GM19452 (cell line): ENCODE results near the gene SSH2.

Experiments
- ATAC-seq: cut with Tn5 transposase; IDR thresholded peaks from one replicate; pipeline ENCODE4 v1.9.1; 2021; ENCODE audit not compliant: unreplicated experiment

Gene SSH2

DNA sequence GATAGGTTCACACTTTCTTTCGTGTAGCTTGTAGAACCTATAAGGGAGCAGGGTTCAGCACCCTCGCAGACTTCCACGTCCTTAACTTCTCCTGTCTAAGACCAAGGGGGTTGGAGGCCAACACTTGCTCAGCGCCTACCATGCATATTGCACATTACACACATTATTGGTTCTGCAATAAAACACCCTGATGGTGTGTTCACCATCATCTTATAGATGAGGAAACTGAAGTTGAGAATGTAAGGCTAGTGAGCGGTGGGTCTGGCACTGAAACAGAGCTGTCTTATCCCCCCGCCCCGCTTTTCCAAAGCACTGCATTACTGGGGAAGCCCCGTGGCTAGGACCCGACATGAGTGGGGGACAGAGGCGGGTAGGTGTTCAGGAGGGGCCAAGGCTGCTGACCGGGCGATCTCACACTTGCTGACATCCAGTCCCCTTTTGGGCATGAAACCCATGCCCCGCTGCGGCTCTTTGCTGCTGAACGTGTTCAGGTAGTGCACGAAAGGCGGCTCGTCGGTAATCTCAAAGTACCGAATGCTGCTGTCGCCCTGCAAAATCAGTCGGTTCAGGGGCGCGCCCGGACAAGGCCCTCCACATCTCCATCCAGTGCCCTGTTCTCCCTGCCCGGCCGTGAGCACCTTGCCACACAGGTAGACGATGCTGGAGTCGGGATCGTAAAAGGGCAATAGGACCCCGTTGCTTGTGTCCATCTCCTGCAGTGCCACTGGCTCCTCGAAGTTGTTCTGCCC lies 313.6 kb downstream of the SSH2 start:
- no peak for ATAC-seq

- no peak for ATAC-seq
These were observed 314.3 kb downstream of the SSH2 start for GRCh38 chr17:29615492-29616299.

GRCh38 chr17:29615048-29615385 lies 315.0 kb downstream of the SSH2 start:
- ATAC-seq = no peak

- ATAC-seq = no peak
These were observed 315.5 kb downstream of the SSH2 start for GRCh38 chr17:29614349-29615047.

- no peak for ATAC-seq
These were observed 316.2 kb downstream of the SSH2 start for GRCh38 chr17:29613856-29614255.

DNA sequence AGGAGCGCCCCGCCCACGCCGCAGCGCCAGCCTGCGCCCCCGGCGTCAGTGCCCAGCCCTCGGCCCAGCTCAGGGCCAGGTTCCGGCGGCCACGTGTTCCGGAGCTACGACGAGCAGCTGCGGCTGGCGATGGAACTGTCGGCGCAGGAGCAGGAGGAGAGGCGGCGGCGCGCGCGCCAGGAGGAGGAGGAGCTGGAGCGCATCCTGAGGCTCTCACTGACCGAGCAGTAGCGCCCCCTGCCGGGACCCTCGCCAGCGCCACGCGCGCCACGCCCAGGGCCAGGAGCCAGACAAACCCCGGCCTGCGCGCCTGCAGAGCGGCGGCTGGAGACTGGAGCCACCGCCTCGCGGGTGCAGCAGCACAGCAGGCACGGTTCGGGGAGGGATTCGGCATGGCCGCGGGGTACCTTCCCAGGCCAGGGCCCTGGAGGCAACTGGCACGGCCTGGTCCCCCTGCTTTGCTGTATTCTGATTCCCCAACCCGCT lies 316.6 kb downstream of the SSH2 start:
- no peak for ATAC-seq

DNA sequence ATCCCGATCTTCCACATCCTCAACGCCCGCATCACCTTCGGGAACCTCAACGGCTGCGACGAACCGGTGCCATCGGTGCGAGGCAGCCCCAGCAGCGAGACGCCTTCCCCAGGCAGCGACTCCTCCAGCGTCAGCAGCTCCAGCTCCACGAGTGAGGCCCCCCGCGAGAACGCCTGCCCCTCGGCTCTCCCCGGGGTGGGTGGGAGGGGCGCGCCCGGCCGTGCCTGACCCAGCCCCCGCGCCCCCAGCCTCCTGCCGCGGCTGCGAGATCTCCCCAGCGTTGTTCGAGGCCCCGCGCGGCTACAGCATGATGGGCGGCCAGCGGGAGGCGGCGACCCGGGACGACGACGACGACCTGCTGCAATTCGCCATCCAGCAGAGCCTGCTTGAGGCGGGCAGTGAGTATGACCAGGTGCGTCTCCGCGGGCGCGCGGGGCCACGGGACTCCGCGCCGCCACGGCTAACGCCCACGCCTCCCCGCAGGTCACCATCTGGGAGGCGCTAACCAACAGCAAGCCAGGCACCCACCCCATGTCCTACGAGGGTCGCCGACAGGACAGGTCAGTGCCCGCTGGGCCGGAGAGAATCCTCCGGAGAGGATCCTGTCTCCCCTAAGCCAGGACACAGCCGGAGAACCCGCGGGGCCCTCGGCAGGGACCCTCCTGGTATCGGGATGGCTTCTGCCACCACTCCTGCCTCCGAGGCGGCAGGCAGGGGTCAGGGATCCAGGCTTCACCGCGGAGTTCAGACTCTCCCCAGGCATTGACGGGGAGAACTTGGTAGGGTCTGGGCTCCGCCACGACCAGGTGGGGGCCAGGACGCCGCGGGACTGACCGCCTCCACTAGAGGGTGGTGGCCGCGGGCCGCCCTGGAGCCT lies 317.4 kb downstream of the SSH2 start:
- ATAC-seq = no peak

GRCh38 chr17:29612094-29612403 lies 318.0 kb downstream of the SSH2 start:
- no peak for ATAC-seq

- ATAC-seq = no peak
These were observed 318.5 kb downstream of the SSH2 start for GRCh38 chr17:29611351-29612093.

DNA sequence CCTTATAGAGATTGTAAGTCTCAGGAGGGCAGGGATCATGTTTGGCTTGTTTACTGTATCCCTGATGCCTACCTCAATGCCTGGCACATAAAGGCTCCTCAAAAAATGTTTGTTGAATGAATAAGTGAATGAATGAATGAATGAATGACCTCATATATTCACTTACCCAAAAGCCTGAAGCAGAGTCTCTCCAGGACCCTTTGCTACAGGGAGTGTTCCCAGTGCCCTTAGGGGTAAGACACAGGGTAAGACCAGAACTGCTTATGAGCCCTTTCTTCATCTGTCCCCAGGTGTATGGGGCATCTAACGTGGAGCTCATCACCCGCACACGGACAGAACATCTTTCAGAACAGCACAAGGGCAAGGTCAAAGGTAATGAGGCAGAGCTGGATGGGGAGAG lies 319.6 kb downstream of the SSH2 start:
- ATAC-seq = no peak

- no peak for ATAC-seq
These were observed 321.0 kb downstream of the SSH2 start for GRCh38 chr17:29608986-29609385.

GRCh38 chr17:29607557-29608195 lies 322.4 kb downstream of the SSH2 start:
- no peak for ATAC-seq

GRCh38 chr17:29603109-29603674 lies 326.8 kb downstream of the SSH2 start:
- ATAC-seq = no peak

GRCh38 chr17:29597361-29598172 lies 332.5 kb downstream of the SSH2 start:
- no peak for ATAC-seq

GRCh38 chr17:29596811-29597210 lies 333.2 kb downstream of the SSH2 start:
- ATAC-seq = no peak

- no peak for ATAC-seq
These were observed 333.9 kb downstream of the SSH2 start for GRCh38 chr17:29595943-29596774.

- no peak for ATAC-seq
These were observed 334.7 kb downstream of the SSH2 start for GRCh38 chr17:29595107-29595942.
